ENCODE results near the gene SLC15A3. TPM values are rescaled to one million over a fixed set of nuclear protein-coding genes. Genes with fewer than 3 reads are reported as not detected.

SLC15A3 gene
- total RNA-seq, 4 donors from 2014 or later: 5.9 to 44.5 (median 28.7) TPM

DNA sequence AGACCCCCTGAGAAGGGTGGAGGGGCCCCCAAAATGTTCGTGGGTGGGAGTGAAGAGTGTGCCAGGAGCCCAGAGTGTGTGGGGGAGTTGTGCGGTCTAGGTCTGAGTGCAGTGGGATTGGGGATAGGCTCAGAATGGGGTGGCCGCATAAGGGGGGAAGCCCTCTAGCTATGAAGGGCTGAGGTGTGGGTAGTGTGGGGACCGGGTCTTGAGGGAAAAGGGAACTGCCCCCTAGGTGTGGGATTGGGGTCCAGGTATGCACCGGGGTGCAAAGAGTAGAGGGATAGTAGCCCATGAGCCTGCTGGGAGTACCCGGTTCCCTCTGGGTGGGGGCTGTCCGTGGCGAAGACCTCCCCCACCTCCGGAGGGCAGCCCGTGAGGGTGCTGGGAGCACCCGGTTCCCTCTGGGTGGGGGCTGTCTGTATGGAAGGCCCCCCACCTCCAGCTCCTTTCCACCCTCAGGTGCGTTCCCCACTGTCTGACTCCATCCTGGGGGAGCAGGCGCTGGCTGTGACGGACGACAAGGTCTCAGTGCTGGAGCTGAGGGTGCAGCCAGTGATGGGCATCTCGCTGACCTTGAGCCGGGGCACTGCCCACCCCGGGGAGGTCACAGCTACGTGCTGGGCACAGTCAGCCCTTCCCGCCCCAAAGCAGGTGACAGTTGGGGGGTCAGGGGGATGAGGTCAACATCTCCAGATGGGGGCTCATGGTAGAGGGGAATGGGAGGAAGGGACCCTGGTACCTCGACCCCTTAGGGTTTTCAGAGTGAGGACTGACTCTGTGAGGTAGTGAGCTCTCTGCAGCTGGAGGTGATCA lies 17.0 kb downstream of the SLC15A3 start:
- no peaks in the 10 kb centered on the region for H3K4me1 ChIP-seq
- no peak for DNase-seq
- H3K27me3 ChIP-seq: no peaks in the 10 kb centered on the region
- no peak overlapping the region for H3K4me3 ChIP-seq
- H3K9me3 ChIP-seq: no peaks in the 10 kb centered on the region
- no peak for TF ChIP-seq POLR2A (IDR thresholded peaks at IDR 0.05)
- TF ChIP-seq, protein P1, sequence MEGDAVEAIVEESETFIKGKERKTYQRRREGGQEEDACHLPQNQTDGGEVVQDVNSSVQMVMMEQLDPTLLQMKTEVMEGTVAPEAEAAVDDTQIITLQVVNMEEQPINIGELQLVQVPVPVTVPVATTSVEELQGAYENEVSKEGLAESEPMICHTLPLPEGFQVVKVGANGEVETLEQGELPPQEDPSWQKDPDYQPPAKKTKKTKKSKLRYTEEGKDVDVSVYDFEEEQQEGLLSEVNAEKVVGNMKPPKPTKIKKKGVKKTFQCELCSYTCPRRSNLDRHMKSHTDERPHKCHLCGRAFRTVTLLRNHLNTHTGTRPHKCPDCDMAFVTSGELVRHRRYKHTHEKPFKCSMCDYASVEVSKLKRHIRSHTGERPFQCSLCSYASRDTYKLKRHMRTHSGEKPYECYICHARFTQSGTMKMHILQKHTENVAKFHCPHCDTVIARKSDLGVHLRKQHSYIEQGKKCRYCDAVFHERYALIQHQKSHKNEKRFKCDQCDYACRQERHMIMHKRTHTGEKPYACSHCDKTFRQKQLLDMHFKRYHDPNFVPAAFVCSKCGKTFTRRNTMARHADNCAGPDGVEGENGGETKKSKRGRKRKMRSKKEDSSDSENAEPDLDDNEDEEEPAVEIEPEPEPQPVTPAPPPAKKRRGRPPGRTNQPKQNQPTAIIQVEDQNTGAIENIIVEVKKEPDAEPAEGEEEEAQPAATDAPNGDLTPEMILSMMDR (IDR thresholded peaks at IDR 0.05): no peak
- intact Hi-C loops (cut with DNase I; ENCODE audit: low total_unique reads): no loop called here
- H3K36me3 ChIP-seq: no peaks in the 10 kb centered on the region
- no peak overlapping the region for H3K27ac ChIP-seq

GRCh38 chr11:60934124-60934789 lies 17.7 kb downstream of the SLC15A3 start:
- H3K27me3 ChIP-seq: no peaks in the 10 kb centered on the region
- H3K4me1 ChIP-seq: no peaks in the 10 kb centered on the region
- H3K4me3 ChIP-seq: no peak overlapping the region
- no peak overlapping the region for H3K27ac ChIP-seq
- no peaks in the 10 kb centered on the region for H3K9me3 ChIP-seq
- intact Hi-C loops (cut with DNase I; ENCODE audit: low total_unique reads): no loop called here
- TF ChIP-seq, protein P1 (IDR thresholded peaks at IDR 0.05): no peak
- TF ChIP-seq POLR2A (IDR thresholded peaks at IDR 0.05): no peak
- no peaks in the 10 kb centered on the region for H3K36me3 ChIP-seq
- DNase-seq: no peak

DNA sequence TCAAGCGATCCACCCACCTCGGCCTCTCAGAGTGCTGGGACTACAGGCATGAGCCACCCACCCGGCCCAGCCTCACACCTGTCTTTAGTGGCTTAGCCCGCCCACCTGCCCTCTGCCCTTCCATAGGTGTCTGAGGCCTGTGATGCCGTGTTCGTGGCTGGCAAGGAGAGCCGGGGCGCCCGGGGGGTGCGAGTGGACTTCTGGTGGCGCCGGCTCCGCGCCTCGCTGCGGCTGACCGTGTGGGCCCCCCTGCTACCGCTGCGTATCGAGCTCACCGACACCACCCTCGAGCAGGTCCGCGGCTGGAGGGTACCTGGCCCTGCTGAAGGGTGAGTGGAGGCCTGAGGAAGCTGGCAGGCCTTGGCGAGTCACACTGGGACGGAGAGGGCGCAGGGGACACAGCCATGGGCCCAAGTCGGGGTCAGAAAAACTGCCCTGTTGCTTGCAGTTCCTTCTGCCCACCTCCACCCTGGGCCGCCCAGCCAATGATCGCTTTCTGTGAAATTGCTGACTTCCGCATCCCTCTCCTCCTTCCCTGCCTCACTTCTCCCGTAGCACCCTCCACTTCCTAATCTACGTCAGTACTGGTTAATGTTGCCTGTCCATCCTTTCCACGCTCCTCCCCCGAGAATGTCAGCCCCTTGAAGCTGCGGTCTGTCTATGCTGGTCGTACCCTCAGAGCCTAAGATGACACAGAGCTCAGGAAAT lies 18.4 kb downstream of the SLC15A3 start:
- TF ChIP-seq POLR2A (IDR thresholded peaks at IDR 0.05): no peak
- TF ChIP-seq, protein P1 (IDR thresholded peaks at IDR 0.05): no peak
- H3K36me3 ChIP-seq: no peaks in the 10 kb centered on the region
- DNase-seq: no peak

DNA sequence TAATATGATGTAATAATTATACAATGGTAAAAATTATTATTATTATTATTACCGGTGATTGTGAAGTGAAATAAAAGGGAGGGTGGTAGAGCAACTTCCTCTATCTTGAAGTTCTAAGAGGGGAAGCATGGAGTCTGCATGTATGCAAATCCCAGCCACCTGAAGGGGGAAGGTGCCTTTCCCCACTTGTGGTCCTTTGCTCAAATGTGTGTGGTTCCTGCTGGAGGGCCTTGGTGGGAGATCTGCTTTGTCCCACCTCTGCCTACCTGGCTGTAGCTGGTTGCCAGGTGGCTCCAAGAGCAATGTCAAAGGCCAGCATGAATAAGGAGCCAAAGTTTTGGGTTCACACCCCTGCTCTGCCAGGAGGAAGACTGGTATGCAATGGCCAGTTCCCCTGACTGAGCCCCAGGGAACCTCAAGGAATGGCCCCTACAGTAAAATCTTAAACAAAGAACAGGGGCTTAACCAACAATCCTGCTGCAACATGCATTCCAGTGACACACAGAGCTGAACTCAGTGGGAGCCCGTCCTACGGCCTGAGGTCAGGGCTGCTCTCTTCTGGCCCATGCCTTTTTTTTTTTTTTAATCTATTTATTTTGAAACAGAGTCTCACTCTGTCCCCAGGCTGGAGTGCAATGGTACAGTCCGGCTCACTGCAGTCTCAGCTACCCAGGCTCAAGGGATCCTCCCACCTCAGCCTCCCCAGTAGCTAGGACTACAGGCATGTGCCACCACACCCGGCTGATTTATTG lies 19.2 kb downstream of the SLC15A3 start:
- Histone ChIP-seq H3K27me3 (no peaks in the 10 kb centered on the region), H3K27ac (no peak overlapping the region), H3K36me3 (no peaks in the 10 kb centered on the region), H3K4me1 (no peaks in the 10 kb centered on the region), H3K9me3 (no peaks in the 10 kb centered on the region), H3K4me3 (no peak overlapping the region)
- no peak for DNase-seq
- intact Hi-C loops (cut with DNase I; ENCODE audit: low total_unique reads): no loop called here
- TF ChIP-seq POLR2A (IDR thresholded peaks at IDR 0.05): no peak
- TF ChIP-seq, protein P1 (IDR thresholded peaks at IDR 0.05): no peak

More for the DNA sequence above, 18.4 kb downstream of the SLC15A3 start:
- Histone ChIP-seq H3K27me3 (no peaks in the 10 kb centered on the region), H3K4me1 (no peaks in the 10 kb centered on the region), H3K27ac (no peak overlapping the region), H3K9me3 (no peaks in the 10 kb centered on the region), H3K4me3 (no peak overlapping the region)
- intact Hi-C loops (cut with DNase I; ENCODE audit: low total_unique reads): no loop called here
